Raji (cell line): Measurements from ENCODE around the gene SPINT2.
A peak's percentile ranks its signal among the peaks of the same experiment; 100 is the strongest.

Experiments used
- POLR2A ChIP-seq: IDR thresholded peaks from 2 replicates; pipeline ENCODE4 v1.6.1; 2011; ENCODE audit warnings: low read depth, low read length, control low read depth; ENCODE audit not compliant: insufficient read depth

Gene SPINT2, protein sequence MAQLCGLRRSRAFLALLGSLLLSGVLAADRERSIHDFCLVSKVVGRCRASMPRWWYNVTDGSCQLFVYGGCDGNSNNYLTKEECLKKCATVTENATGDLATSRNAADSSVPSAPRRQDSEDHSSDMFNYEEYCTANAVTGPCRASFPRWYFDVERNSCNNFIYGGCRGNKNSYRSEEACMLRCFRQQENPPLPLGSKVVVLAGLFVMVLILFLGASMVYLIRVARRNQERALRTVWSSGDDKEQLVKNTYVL

GRCh38 chr19:38264486-38265212 lies at the start of gene SPINT2:
Gene SPINT2, plus strand, starts transcription at chr19:38264573. Its CDS starts 320 bp downstream, at chr19:38264893.
- peak; percentile 52 for TF ChIP-seq POLR2A

- TF ChIP-seq POLR2A = no peak
Measured at GRCh38 chr19:38216785-38217641, 47.4 kb upstream of the SPINT2 start.

- no peak for TF ChIP-seq POLR2A
Measured at GRCh38 chr19:38218204-38218603, 46.2 kb upstream of the SPINT2 start.

DNA sequence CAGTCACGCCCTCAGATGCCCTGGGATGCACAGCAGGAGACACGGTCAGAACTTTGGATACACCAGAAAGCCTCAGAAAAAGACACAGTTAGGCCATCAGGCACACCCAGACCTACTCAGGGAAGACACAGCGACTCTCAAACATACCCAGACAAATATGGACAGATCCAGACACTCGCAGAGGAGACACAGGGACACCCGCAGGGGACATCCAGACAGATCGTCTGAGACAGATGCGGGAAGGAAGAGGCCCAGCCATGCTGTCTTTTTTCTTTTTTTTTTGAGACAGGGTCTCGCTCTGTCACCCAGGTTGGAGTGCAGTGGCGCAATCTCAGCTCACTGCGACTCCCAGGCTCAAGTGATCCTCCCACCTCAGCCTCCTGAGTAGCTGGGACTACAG lies 45.2 kb upstream of the SPINT2 start:
- no peak for TF ChIP-seq POLR2A

GRCh38 chr19:38221421-38221820 lies 43.0 kb upstream of the SPINT2 start:
- TF ChIP-seq POLR2A = no peak

GRCh38 chr19:38221919-38222830 lies 42.2 kb upstream of the SPINT2 start:
- no peak for TF ChIP-seq POLR2A

- no peak for TF ChIP-seq POLR2A
Measured at GRCh38 chr19:38223119-38223523, 41.3 kb upstream of the SPINT2 start.

DNA sequence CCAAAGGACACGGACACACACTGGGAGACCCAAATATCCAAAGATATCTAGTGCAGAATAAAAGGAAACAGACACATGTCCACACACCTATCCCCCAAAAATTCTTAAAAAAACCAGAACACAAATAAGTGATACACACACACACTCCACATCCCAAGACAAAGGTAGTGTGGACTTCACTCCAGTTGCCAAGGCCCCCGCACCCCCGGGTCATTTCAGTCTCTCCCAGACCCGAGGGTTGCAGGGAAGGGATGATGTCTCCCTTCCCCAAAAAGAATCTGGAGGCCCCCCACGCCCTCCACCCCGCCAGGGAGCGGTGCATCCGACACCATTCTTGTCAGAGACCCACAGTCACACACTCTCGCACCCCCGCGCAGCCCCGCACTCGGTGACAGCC lies 40.8 kb upstream of the SPINT2 start:
- no peak for TF ChIP-seq POLR2A

- peak; percentile 87 for TF ChIP-seq POLR2A
Measured at GRCh38 chr19:38224014-38224862, 40.1 kb upstream of the SPINT2 start, which contains the start of gene DPF1. Gene DPF1, minus strand, starts transcription at chr19:38224222. Its CDS starts 80 bp downstream, at chr19:38224142.

GRCh38 chr19:38227287-38228004 lies 36.9 kb upstream of the SPINT2 start:
- no peak for TF ChIP-seq POLR2A

DNA sequence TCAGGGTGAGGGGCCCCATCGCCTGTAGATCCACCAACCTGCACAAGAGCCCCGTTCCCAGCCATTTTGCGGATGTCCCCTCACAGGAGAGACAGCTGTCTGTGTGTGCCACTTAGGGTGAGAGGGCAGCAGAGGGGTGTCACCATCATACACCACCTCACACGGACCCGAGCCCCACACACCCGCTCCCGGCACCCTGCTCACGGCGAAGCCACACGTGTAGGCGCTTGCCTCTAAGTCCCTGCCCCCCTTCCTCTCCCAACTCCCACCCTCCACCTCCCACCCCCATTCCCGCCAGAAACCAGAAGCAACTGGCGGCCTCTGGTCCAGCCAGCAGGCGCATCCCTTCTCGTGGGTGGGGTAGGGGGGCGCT lies 36.4 kb upstream of the SPINT2 start:
- TF ChIP-seq POLR2A = no peak

DNA sequence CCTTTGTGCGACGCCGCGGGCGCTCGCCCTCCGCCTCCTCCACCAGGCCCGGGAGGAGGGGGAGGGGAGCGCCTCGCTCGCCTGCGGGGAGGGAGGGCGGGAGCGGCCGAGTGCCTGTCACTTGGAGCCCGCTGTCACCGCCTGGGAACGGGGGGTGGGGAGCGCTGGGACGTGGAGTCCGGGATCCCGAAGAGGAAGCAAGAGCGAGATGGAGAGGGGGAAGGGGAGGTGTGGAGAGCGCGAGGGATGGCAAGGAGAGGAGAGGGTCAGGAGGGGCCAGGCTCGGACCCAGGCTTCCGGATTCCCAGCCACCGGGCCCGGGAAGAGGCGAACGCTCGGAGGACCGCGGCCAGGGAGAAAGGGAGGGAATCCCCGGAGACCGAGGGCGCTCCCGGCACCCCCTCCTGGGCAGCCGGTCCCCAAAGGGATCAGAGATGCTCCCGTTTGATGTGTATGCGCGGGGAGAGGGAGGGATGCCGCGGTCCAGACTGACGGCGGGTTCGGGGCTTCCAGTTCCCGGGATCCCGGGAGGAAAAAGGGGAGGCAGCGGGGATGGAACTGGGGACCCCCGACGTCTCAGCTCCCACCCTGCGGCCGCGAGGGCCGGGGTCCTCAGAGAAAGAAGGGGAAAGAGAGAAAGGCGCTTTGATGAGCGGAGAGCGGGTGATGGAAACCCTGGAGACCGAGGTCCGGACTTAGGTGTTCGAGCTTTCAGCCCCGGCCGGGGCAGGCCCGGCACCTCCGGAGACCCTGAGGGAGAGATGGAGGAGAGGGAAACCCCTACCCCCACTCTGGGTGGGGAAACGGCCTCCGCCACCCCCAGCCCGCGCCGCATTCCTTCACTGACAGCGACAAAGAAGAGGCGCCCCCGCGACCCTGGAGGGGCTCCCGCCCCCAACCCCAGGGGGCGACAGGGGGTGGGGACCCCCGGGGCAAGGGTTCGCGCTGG lies 35.6 kb upstream of the SPINT2 start:
- TF ChIP-seq POLR2A = no peak
